Diencephalon (tissue), 1 donor: ENCODE results near the gene CTXND2. TPM values are rescaled to one million over a fixed set of nuclear protein-coding genes. Genes with fewer than 3 reads are reported as not detected.

ENCODE experiments used
- total RNA-seq: library from RNA; depleted of rRNA; stranded (reverse); fragments of >200 nt; gene quantifications from one replicate; pipeline ENCODE4 v1.2.3, GENCODE V29; 2014

The CTXND2 gene
- total RNA-seq: not detected

GRCh38 chr1:150887018-150887417 lies at the start of gene CTXND2:
Gene CTXND2, plus strand, starts transcription at chr1:150887136. Its CDS starts 25,179 bp downstream, at chr1:150912315.

GRCh38 chr1:150926097-150926741 lies 39.3 kb downstream of the CTXND2 start, which contains the start of gene SETDB1:
Gene SETDB1, plus strand, starts transcription at chr1:150926363. Its CDS starts 1,352 bp downstream, at chr1:150927715.

Other genes with a start within 250 kb of the CTXND2 start
- 10.8 TPM for gene GOLPH3L, start 190.0 kb upstream of the CTXND2 start, total RNA-seq
- 1.4 TPM for gene HORMAD1, start 166.2 kb upstream of the CTXND2 start, total RNA-seq
- gene CTSS, start 121.4 kb upstream of the CTXND2 start, total RNA-seq: 19.8 TPM
- 5.3 TPM for gene CTSK, start 78.9 kb upstream of the CTXND2 start, total RNA-seq
- gene ARNT, start 10.5 kb upstream of the CTXND2 start, total RNA-seq: 27.5 TPM
- gene SETDB1, start 39.2 kb downstream of the CTXND2 start, total RNA-seq: 51.0 TPM
- 56.1 TPM for gene CERS2, start 87.7 kb downstream of the CTXND2 start, total RNA-seq
- gene ANXA9, start 95.2 kb downstream of the CTXND2 start, total RNA-seq: not detected
- 18.2 TPM for gene MINDY1, start 119.8 kb downstream of the CTXND2 start, total RNA-seq
- 25.8 TPM for gene PRUNE1, start 121.3 kb downstream of the CTXND2 start, total RNA-seq
- 0.23 TPM for gene BNIPL, start 149.4 kb downstream of the CTXND2 start, total RNA-seq
- 3.0 TPM for gene C1orf56, start 160.6 kb downstream of the CTXND2 start, total RNA-seq
- 36.4 TPM for gene CDC42SE1, start 172.5 kb downstream of the CTXND2 start, total RNA-seq
- 86.0 TPM for gene MLLT11, start 173.3 kb downstream of the CTXND2 start, total RNA-seq
- 12.9 TPM for gene GABPB2, start 183.6 kb downstream of the CTXND2 start, total RNA-seq